Liver (tissue), 3 donors: Measurements from ENCODE around the gene MYO10.

Experiments used
- CTCF ChIP-seq: fragments of 150-350 bp; IDR thresholded peaks from 2 replicates; pipeline ENCODE4 v1.5.1; 2017; ENCODE audit warnings: improper control_type of control experiment, low read depth, low read length; ENCODE audit not compliant: missing input control
- SP1 ChIP-seq: IDR thresholded peaks from 2 replicates; pipeline ENCODE4 v1.6.1; 2018; ENCODE audit warnings: antibody characterized with exemption, mild to moderate bottlenecking
- donor health status: healthy.
- donor health status: healthy.

GRCh38 chr5:16857635-16858034 lies 78.5 kb downstream of the MYO10 start:
- TF ChIP-seq SP1 (no peak), CTCF (no peak)
